ENCODE data around the gene CASP14. TPM values are rescaled to one million over a fixed set of nuclear protein-coding genes. Genes with fewer than 3 reads are reported as not detected.

The CASP14 gene
- total and polyA plus RNA-seq, 2 of the 13 experiments (the other 11 are each of a cell fraction or from before 2014, with no cell fraction given) = not detected

- TF ChIP-seq, protein P1, sequence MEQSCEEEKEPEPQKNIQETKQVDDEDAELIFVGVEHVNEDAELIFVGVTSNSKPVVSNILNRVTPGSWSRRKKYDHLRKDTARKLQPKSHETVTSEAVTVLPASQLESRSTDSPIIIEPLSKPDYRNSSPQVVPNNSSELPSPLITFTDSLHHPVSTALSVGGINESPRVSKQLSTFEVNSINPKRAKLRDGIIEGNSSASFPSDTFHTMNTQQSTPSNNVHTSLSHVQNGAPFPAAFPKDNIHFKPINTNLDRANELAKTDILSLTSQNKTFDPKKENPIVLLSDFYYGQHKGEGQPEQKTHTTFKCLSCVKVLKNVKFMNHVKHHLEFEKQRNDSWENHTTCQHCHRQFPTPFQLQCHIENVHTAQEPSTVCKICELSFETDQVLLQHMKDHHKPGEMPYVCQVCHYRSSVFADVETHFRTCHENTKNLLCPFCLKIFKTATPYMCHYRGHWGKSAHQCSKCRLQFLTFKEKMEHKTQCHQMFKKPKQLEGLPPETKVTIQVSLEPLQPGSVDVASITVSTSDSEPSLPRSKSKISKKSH (CRISPR knock-in tag; IDR thresholded peaks at IDR 0.05; ENCODE audit: borderline replicate concordance) = no peak
- TF ChIP-seq ZNF550 (CRISPR knock-in tag; IDR thresholded peaks at IDR 0.05; ENCODE audit: borderline replicate concordance) (no peak), ZNF501 (CRISPR knock-in tag; IDR thresholded peaks at IDR 0.05) (no peak), POLR2A (IDR thresholded peaks at IDR 0.05; ENCODE audit: insufficient read depth in 1 of 2, low read depth in 2 of 2, low read length in 2 of 2) (no peak), ZNF747 (CRISPR knock-in tag; IDR thresholded peaks at IDR 0.05; ENCODE audit: borderline replicate concordance) (no peak), ZNF713 (CRISPR knock-in tag; IDR thresholded peaks at IDR 0.05) (no peak), ZNF224 (CRISPR knock-in tag; IDR thresholded peaks at IDR 0.05) (no peak), ZNF121 (CRISPR knock-in tag; IDR thresholded peaks at IDR 0.05) (no peak), KMT2A (CRISPR knock-in tag; IDR thresholded peaks at IDR 0.05) (no peak), NFATC3 (CRISPR knock-in tag; IDR thresholded peaks at IDR 0.05) (no peak), RXRB (CRISPR knock-in tag; IDR thresholded peaks at IDR 0.05; ENCODE audit: borderline replicate concordance) (peak; percentile 20; the same call in 1 of the 2 replicates), ZNF292 (CRISPR knock-in tag; IDR thresholded peaks at IDR 0.05; ENCODE audit: borderline replicate concordance, low read depth) (peak; percentile 56; the same call in 1 of the 2 replicates), KLF11 (CRISPR knock-in tag; IDR thresholded peaks at IDR 0.05) (no peak), MLLT10 (CRISPR knock-in tag; IDR thresholded peaks at IDR 0.05) (no peak), HDAC2 (CRISPR knock-in tag; IDR thresholded peaks at IDR 0.05) (0 out of 2 replicates have a peak, but pooled peaks have one; percentile 51), KDM5B (CRISPR knock-in tag; IDR thresholded peaks at IDR 0.05; ENCODE audit: borderline replicate concordance) (peak; percentile 74; the same call in 1 of the 2 replicates), MYC (CRISPR knock-in tag; IDR thresholded peaks at IDR 0.05; ENCODE audit: borderline replicate concordance) (0 out of 2 replicates have a peak, but pooled peaks have one; percentile 27), ZNF556 (CRISPR knock-in tag; IDR thresholded peaks at IDR 0.05; ENCODE audit: borderline replicate concordance) (peak; percentile 61; the same call in 1 of the 2 replicates), TEAD3 (CRISPR knock-in tag; optimal IDR thresholded peaks at IDR 0.05; ENCODE audit: borderline replicate concordance) (peak; percentile 78), ZNF788 (CRISPR knock-in tag; IDR thresholded peaks at IDR 0.05; ENCODE audit: borderline replicate concordance) (no peak), ZNF34 (CRISPR knock-in tag; IDR thresholded peaks at IDR 0.05; ENCODE audit: borderline replicate concordance) (no peak), CSRNP2 (CRISPR knock-in tag; conservative IDR thresholded peaks at IDR 0.05; ENCODE audit: low read depth) (no peak), ATF2 (CRISPR knock-in tag; IDR thresholded peaks at IDR 0.05) (no peak), KDM3A (CRISPR knock-in tag; IDR thresholded peaks at IDR 0.05; ENCODE audit: low read depth) (no peak), PTBP1 (IDR thresholded peaks at IDR 0.05; ENCODE audit: low read depth, low read length, poor library complexity, severe bottlenecking) (no peak), CAMTA2 (CRISPR knock-in tag; IDR thresholded peaks at IDR 0.05; ENCODE audit: borderline replicate concordance) (no peak)
- TF ChIP-seq, protein P2, sequence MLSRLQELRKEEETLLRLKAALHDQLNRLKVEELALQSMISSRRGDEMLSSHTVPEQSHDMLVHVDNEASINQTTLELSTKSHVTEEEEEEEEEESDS (CRISPR knock-in tag; IDR thresholded peaks at IDR 0.05; ENCODE audit: borderline replicate concordance) = no peak
Observed at GRCh38 chr19:15072930-15073647, 23.8 kb downstream of the CASP14 start (continued).
